Cardiac septum (tissue), 1 donor: ENCODE data around the gene CALCR. TPM values are rescaled to one million over a fixed set of nuclear protein-coding genes. Genes with fewer than 3 reads are reported as not detected.
A peak's percentile ranks its signal among the peaks of the same experiment; 100 is the strongest.

Experiments
- DNase-seq: peaks from one replicate; pipeline ENCODE4 v3.0.0-alpha.2; 2020; ENCODE audit warnings: low spot score
- intact Hi-C: fragments of 100-400 bp; cut with DNase I; formaldehyde crosslinking; loops from one replicate; pipeline ENCODE4 v1.14.0; 2022
- microRNA-seq: library from miRNA; unstranded; fragments of <30 nt; microRNA quantifications from one replicate; pipeline ENCODE4 v1.2.0, GENCODE V29; 2020
- total RNA-seq: library from RNA; stranded (reverse); fragmentation: NEBNext Ultra II Directional; extraction: Animal tissue kit (Norgen Biotek cat#: 25700); gene quantifications from one replicate; pipeline ENCODE4 v1.2.1, GENCODE V29; 2021
- donor health status: DM: no; HTN: no; CAD: no.

CALCR gene
- total RNA-seq, 1 donor from 2014 or later: not detected

DNA sequence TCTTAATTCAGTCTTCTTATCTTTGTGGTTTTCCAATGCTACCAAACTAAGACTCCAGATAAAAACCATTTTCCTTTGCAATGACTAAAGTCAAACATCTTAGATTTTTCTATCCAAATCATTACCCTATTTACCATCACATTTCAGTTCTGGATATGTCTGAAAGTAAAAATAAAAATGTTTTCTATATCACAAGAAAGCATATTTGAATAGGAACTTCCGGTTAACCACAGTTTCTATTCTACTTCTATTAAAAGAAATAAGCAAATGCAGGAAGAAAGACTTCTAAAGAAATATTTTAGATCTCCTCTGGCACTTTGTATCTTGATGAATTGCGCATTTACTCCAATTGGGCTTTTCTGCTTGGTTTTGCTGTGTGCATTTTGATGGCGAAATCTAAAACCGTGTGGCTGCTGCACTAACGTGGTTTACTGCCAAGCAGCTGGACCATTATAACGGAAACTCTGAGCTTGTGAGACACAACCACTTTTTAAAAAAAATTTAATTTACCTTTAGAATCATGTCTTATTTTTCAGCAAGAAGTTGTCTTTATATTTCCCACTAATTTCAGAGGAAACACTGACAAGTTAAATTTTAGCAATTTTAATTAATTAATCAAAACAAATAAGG is 196.3 kb downstream of the CALCR start:
- intact Hi-C loops: no loop called here
- DNase-seq: no peak

DNA sequence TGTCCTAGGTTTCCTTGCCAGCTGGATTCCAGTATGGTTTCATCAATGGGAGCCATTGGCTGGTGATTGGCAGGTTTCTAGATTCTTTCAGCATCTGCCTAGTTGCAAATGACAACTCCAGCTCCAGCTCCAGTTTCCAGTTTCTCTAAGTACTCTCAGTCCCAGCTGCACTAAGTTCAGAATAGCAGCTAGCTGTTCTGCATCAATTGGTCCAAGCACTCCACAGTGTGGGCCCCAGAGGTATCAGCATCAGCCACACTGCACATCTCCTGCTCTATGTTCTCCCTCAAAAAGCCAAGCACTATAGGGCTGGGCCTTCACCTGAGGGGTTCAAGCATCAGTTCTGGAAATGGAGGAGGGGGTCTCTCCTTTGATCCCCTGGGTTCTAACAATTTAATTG is 198.9 kb downstream of the CALCR start:
- no peak for DNase-seq
- intact Hi-C loops: no loop called here

Small RNA genes lying within 50 kb of the gene (microRNA-seq; reads per million reads assigned to microRNA genes)
- gene MIR489: 8.0 reads per million, percentile 18 among the genes with 10 or more reads in this experiment
- 12.0 reads per million, percentile 24 among the genes with 10 or more reads in this experiment for gene MIR653
